ENCODE results near the gene PTPRQ. TPM values are rescaled to one million over a fixed set of nuclear protein-coding genes. Genes with fewer than 3 reads are reported as not detected.

PTPRQ gene
- polyA plus RNA-seq, 1 donor = 0.90 TPM

GRCh38 chr12:80702889-80703805, 259.1 kb downstream of the PTPRQ start:
- DNase-seq (ENCODE audit: low read depth) = no peak

DNA sequence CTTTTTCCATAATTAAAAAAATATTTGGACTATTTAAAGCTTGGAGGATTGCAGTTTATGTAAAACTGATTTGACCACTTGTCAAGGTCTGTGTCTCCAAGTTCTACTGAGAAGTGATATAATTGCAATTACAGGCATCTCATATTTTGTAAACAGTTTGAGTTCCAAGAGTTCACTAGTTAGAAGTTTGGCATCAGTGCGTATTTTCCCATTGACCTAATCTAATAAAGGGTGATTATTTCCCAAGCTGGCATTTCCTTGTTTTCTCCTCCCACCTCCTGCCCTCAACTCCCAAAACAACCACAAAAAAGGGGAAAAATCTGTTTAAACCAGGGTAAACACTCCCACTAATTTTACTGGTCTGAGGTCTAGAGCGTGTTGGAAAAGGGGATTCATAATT, 260.4 kb downstream of the PTPRQ start:
- DNase-seq (ENCODE audit: low read depth) = no peak

GRCh38 chr12:80707126-80707829, 263.2 kb downstream of the PTPRQ start, which contains the start of gene MYF6:
TSS of gene MYF6 (plus strand) at chr12:80707634. CDS start at chr12:80707720, 86 bp downstream.
- DNase-seq (ENCODE audit: low read depth) = no peak

GRCh38 chr12:80707830-80708258, 263.8 kb downstream of the PTPRQ start:
- no peak for DNase-seq (ENCODE audit: low read depth)

- no peak for DNase-seq (ENCODE audit: low read depth)
Observed at GRCh38 chr12:80708259-80708974, 264.4 kb downstream of the PTPRQ start.

DNA sequence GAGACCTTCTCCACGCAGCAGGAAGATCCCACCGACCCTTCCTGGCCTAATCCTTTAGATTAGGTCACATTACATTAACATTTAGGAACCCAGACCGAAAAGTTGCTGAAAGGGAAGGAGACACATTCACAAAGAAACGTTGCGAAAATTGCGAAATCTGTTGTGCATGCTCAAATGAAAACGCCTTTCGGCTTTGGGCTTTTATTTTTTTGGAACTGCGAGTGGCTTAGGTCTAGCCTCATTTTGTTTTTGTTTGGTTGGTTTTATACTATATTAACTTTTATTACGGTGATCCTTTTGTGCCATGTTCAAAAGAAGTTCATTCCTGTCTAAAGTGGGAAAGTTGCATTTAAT, 264.9 kb downstream of the PTPRQ start:
- no peak for DNase-seq (ENCODE audit: low read depth)

GRCh38 chr12:80709811-80710726, 266.0 kb downstream of the PTPRQ start:
- DNase-seq (ENCODE audit: low read depth) = no peak

- no peak for DNase-seq (ENCODE audit: low read depth)
Observed at GRCh38 chr12:80710727-80711449, 266.9 kb downstream of the PTPRQ start.

DNA sequence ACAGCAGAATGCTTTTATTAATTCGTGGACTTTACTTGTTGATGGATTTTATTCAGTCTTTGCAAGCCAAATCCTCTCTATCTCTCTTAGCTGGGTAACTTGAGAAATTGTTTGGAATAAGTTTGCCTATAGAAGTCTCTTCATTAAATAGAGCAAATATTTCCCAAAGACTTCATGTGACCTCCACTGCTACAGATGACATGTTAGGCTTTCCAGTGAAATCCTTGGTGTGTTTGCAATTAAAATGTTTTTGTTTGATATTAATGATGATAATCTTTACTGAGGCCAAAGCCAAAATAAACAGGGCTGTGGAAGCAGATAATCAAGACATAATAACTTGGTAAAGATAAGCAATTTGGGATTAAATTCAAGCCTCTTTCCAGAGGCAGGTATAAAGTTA, 267.8 kb downstream of the PTPRQ start:
- DNase-seq (ENCODE audit: low read depth) = no peak

GRCh38 chr12:80712866-80713265, 268.8 kb downstream of the PTPRQ start:
- DNase-seq (ENCODE audit: low read depth) = no peak

- no peak for DNase-seq (ENCODE audit: low read depth)
Observed at GRCh38 chr12:80713419-80713818, 269.4 kb downstream of the PTPRQ start.

DNA sequence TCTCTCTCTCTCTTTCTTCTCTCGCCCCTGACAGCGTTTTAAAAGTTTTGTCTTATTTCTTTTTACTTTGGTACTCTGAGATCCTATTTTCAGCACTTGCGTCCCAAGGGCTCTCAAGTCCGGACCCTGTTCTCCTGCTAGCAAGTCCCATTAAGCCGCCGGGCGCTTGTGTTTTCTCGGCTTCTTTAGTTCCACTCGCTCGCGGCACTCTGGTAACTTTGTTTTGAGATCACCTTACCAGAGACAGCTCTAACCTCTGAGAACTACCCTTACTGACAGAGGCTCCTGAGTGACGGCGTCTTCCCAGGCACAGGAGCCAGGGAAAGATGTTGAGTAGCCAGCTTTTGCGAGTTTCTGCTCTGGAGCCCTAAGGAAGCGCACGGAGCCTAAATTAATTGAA, 270.0 kb downstream of the PTPRQ start:
- no peak for DNase-seq (ENCODE audit: low read depth)

GRCh38 chr12:80714846-80715245, 270.8 kb downstream of the PTPRQ start:
- no peak for DNase-seq (ENCODE audit: low read depth)

- DNase-seq (ENCODE audit: low read depth) = no peak
Observed at GRCh38 chr12:80715713-80716249, 271.7 kb downstream of the PTPRQ start.

DNA sequence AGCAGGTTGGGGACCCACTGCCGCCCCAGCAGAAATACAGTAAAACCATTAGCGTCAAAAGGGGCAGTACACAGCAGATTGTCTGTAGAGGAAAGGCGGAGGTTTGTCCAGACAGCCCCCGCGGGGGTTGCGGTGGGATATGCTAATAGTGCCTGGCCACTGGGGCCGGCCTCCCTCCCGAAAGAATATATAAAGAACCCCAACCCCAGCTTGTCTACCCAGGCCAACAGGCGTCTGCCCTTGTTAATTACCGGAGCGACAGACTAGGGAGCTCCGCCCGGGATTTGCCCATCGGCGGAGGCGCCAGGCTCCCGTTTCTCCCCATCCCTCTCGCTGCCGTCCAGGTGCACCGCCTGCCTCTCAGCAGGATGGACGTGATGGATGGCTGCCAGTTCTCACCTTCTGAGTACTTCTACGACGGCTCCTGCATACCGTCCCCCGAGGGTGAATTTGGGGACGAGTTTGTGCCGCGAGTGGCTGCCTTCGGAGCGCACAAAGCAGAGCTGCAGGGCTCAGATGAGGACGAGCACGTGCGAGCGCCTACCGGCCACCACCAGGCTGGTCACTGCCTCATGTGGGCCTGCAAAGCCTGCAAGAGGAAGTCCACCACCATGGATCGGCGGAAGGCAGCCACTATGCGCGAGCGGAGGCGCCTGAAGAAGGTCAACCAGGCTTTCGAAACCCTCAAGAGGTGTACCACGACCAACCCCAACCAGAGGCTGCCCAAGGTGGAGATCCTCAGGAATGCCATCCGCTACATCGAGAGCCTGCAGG, 272.8 kb downstream of the PTPRQ start, which contains the start of gene MYF5:
Gene MYF5 (plus strand): TSS at position 217 of the 774 bp plus-strand sequence. CDS start 152 bp downstream, at position 369.
- no peak for DNase-seq (ENCODE audit: low read depth)

DNA sequence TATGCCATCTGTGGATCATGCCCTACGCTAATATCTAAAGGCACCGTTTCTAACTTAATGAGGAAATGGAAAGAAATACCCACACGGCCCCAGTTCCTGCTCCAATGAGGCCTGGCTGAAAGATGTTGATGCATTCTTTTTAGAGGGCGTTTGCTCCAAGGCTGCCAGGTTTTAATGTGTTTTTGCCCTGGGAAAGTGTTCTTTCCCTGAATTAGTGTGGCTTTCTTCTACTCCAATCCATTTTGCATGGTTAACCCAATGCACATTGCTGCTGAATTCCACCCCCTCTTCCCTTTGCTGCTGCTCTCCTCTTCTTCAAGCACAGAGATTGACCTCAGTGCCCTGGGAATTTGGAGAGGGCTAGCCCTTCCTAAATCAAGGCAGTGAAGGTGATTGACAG, 273.8 kb downstream of the PTPRQ start:
- DNase-seq (ENCODE audit: low read depth) = no peak

- DNase-seq (ENCODE audit: low read depth) = no peak
Observed at GRCh38 chr12:80720516-80720915, 276.5 kb downstream of the PTPRQ start.

DNA sequence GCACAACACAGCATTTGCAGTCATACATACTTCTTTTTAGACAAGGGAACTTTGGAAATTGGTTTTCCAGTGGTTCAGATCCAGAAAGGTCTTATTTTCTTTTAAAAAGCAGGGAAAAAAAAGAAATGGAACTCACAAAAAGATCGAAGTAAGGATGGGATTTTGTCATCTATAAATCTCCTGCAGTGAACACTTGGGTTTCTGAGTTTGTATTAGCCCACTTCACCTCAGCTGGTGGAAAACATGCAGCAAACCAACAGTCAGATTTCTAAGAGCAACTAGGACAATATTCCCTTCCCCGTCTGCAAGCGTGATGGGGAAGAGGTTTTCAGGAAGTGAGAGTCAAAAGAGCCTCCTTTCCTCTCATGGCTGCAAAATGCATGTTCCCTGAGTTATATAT, 277.3 kb downstream of the PTPRQ start:
- no peak for DNase-seq (ENCODE audit: low read depth)
